SK-N-MC (cell line): Measurements from ENCODE around the gene SPNS3.

Experiments
- EZH2 ChIP-seq: fragments of 200-600 bp; sonication (generic); IDR thresholded peaks from one replicate; pipeline ENCODE4 v1.6.1; 2017; ENCODE audit warnings: antibody characterized with exemption
- FOXP2 ChIP-seq: optimal IDR thresholded peaks from 2 replicates; pipeline ENCODE3; 2011; ENCODE audit warnings: mild to moderate bottlenecking, moderate library complexity; ENCODE audit not compliant: insufficient read depth; ENCODE audit errors: extremely low read length, control extremely low read depth
- POLR2AphosphoS5 ChIP-seq: IDR thresholded peaks from 2 replicates; pipeline ENCODE4 v1.6.1; 2012; ENCODE audit warnings: mild to moderate bottlenecking, low read depth, low read length, borderline replicate concordance

DNA sequence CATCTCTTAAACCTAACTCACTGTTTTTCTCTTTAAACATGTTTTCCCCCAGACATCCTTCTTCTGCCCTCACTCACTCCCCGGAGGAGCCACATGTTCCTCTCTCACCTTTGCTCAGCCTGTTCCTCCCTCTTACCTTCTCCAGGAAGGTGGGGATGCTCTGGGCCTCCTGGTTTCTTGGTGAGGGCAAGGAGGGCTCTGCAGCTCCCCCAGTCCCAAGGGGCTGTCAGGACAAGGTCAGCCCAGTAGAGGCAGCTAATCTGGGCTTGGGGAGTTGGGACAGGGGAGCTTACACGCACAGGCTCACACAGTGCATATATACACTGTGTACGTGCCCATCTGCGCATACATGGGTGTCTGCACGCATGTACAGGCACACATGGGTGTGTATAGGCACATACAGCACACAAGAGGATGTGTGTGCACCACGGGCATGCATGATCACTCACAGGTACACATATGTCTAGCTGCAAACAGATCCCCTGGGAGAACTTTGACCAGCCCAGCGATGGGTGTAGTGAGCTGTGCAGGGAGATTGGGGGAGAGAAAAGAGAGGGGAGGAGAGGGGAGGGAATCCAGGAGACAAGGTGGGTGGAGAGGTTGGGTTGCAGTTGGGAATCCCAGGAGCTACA lies 28.6 kb upstream of the SPNS3 start:
- no peak for TF ChIP-seq POLR2AphosphoS5
- no peak for TF ChIP-seq EZH2
- no peak for TF ChIP-seq FOXP2
